Osteocyte (in vitro differentiated cells): ENCODE data around the gene GHR. TPM values are rescaled to one million over a fixed set of nuclear protein-coding genes. Genes with fewer than 3 reads are reported as not detected.

Experiments used
- DNase-seq: peaks from one replicate; pipeline ENCODE4 v3.0.0; 2021; ENCODE audit warnings: mixed read lengths; ENCODE audit not compliant: unreplicated experiment; ENCODE audit errors: extremely low spot score
- H3K27ac Mint-ChIP-seq: one replicate; pipeline ENCODE4 v1.8.0; 2021; ENCODE audit warnings: mild to moderate bottlenecking, mixed read lengths; ENCODE audit not compliant: unreplicated experiment
- H3K27me3 Mint-ChIP-seq: one replicate; pipeline ENCODE4 v1.8.0; 2021; ENCODE audit warnings: mixed read lengths; ENCODE audit not compliant: unreplicated experiment
- H3K36me3 Mint-ChIP-seq: one replicate; pipeline ENCODE4 v1.8.0; 2021; ENCODE audit warnings: mixed read lengths; ENCODE audit not compliant: unreplicated experiment
- H3K4me1 Mint-ChIP-seq: one replicate; pipeline ENCODE4 v1.8.0; 2021; ENCODE audit warnings: mixed read lengths; ENCODE audit not compliant: unreplicated experiment
- H3K4me3 Mint-ChIP-seq: one replicate; pipeline ENCODE4 v1.8.0; 2021; ENCODE audit warnings: mild to moderate bottlenecking, moderate library complexity, mixed read lengths; ENCODE audit not compliant: unreplicated experiment
- H3K9me3 Mint-ChIP-seq: one replicate; pipeline ENCODE4 v1.8.0; 2021; ENCODE audit warnings: mixed read lengths; ENCODE audit not compliant: unreplicated experiment
- CTCF ChIP-seq: fragments of 200-600 bp; sonication (generic); IDR thresholded peaks from 2 replicates; pipeline ENCODE4 v1.5.0; 2021; ENCODE audit warnings: antibody characterized with exemption, mild to moderate bottlenecking, moderate library complexity
- total RNA-seq: library from RNA; stranded (reverse); gene quantifications from 2 replicates; pipeline ENCODE4 v1.2.1, GENCODE V29; 2021

The GHR gene
- total RNA-seq, 1 donor from 2014 or later: 2.3 TPM

- no peak for TF ChIP-seq CTCF
- no peaks in the 10 kb centered on the region for H3K36me3 Mint-ChIP-seq
- H3K27me3 Mint-ChIP-seq: no peaks in the 10 kb centered on the region
- no peak for DNase-seq
- no peaks in the 10 kb centered on the region for H3K4me1 Mint-ChIP-seq
- no peak overlapping the region for H3K4me3 Mint-ChIP-seq
- H3K9me3 Mint-ChIP-seq: no peaks in the 10 kb centered on the region
- no peak overlapping the region for H3K27ac Mint-ChIP-seq
Measured at GRCh38 chr5:42745426-42745825, 322.2 kb downstream of the GHR start.

- no peak for DNase-seq
- no peaks in the 10 kb centered on the region for H3K36me3 Mint-ChIP-seq
- no peaks in the 10 kb centered on the region for H3K27me3 Mint-ChIP-seq
- H3K27ac Mint-ChIP-seq: no peak overlapping the region
- TF ChIP-seq CTCF: no peak
- no peaks in the 10 kb centered on the region for H3K9me3 Mint-ChIP-seq
- H3K4me3 Mint-ChIP-seq: no peak overlapping the region
- no peaks in the 10 kb centered on the region for H3K4me1 Mint-ChIP-seq
Measured at GRCh38 chr5:42745856-42746255, 322.6 kb downstream of the GHR start.

- DNase-seq: no peak
- H3K36me3 Mint-ChIP-seq: no peaks in the 10 kb centered on the region
- no peak overlapping the region for H3K4me3 Mint-ChIP-seq
- no peak overlapping the region for H3K27ac Mint-ChIP-seq
- H3K9me3 Mint-ChIP-seq: no peaks in the 10 kb centered on the region
- peaks cover 2% of the 10 kb centered on the region for H3K27me3 Mint-ChIP-seq
- H3K4me1 Mint-ChIP-seq: no peaks in the 10 kb centered on the region
- TF ChIP-seq CTCF: no peak
Measured at GRCh38 chr5:42749020-42749419, 325.8 kb downstream of the GHR start.

- H3K27me3 Mint-ChIP-seq: peaks cover 5% of the 10 kb centered on the region
- H3K4me3 Mint-ChIP-seq: no peak overlapping the region
- H3K4me1 Mint-ChIP-seq: no peaks in the 10 kb centered on the region
- TF ChIP-seq CTCF: no peak
- H3K36me3 Mint-ChIP-seq: no peaks in the 10 kb centered on the region
- no peak for DNase-seq
- no peaks in the 10 kb centered on the region for H3K9me3 Mint-ChIP-seq
- H3K27ac Mint-ChIP-seq: no peak overlapping the region
Measured at GRCh38 chr5:42750507-42750906, 327.3 kb downstream of the GHR start.

- Mint-ChIP-seq H3K4me3 (no peak overlapping the region), H3K27me3 (peaks cover 5% of the 10 kb centered on the region), H3K9me3 (no peaks in the 10 kb centered on the region), H3K4me1 (no peaks in the 10 kb centered on the region), H3K36me3 (no peaks in the 10 kb centered on the region), H3K27ac (no peak overlapping the region)
- no peak for DNase-seq
- TF ChIP-seq CTCF: no peak
Measured at GRCh38 chr5:42751044-42751443, 327.8 kb downstream of the GHR start.
